GM21619 (cell line): ENCODE measurements around the gene MPHOSPH9.

Experiments
- ATAC-seq: cut with Tn5 transposase; IDR thresholded peaks from one replicate; pipeline ENCODE4 v1.9.1; 2021; ENCODE audit not compliant: unreplicated experiment

The MPHOSPH9 gene

GRCh38 chr12:123104809-123105208 lies 128.1 kb downstream of the MPHOSPH9 start:
- no peak for ATAC-seq
